AG10803 (cell line): Measurements from ENCODE around the gene MOGAT3.

ENCODE experiments used
- DNase-seq: peaks from one replicate; pipeline ENCODE4 v3.0.0; 2010; ENCODE audit warnings: low read depth
- H3K4me3 ChIP-seq: 2 replicates; pipeline ENCODE4 v1.5.1; 2011; ENCODE audit warnings: mild to moderate bottlenecking, low read length, control low read depth
- CTCF ChIP-seq: conservative IDR thresholded peaks from 2 replicates; pipeline ENCODE4 v1.5.1; 2011; ENCODE audit warnings: mild to moderate bottlenecking, low read length, control low read depth, inconsistent platforms

MOGAT3 gene

GRCh38 chr7:101200862-101201599, at the start of gene MOGAT3:
TSS of gene MOGAT3 (minus strand) at chr7:101201036. CDS start at chr7:101200854, 182 bp downstream.
- no peak for TF ChIP-seq CTCF
- no peak for DNase-seq
- no peak within 1 kb of the TSS for H3K4me3 ChIP-seq

GRCh38 chr7:101250324-101250723, 49.5 kb upstream of the MOGAT3 start:
- no peak for TF ChIP-seq CTCF
- no peak overlapping the region for H3K4me3 ChIP-seq
- DNase-seq = no peak

- no peak overlapping the region for H3K4me3 ChIP-seq
- TF ChIP-seq CTCF = no peak
- DNase-seq = no peak
Measured at GRCh38 chr7:101248276-101248675, 47.4 kb upstream of the MOGAT3 start.

GRCh38 chr7:101245147-101245668, 44.4 kb upstream of the MOGAT3 start:
- TF ChIP-seq CTCF = no peak
- no peak for DNase-seq
- H3K4me3 ChIP-seq = peak overlapping the region; percentile 100

GRCh38 chr7:101244375-101245146, 43.7 kb upstream of the MOGAT3 start, which contains the start of gene FIS1:
TSS of gene FIS1 (minus strand) at chr7:101245081. CDS start at chr7:101245004, 77 bp downstream.
- peak within 1 kb of the TSS; percentile 100 for H3K4me3 ChIP-seq
- DNase-seq = peak; percentile 84
- TF ChIP-seq CTCF = peak; percentile 74

GRCh38 chr7:101243646-101244374, 43.0 kb upstream of the MOGAT3 start:
- DNase-seq = peak; percentile 43
- no peak for TF ChIP-seq CTCF
- peak overlapping the region; percentile 100 for H3K4me3 ChIP-seq
